WTC11 (cell line): Measurements from ENCODE around the gene SNX10. TPM values are rescaled to one million over a fixed set of nuclear protein-coding genes. Genes with fewer than 3 reads are reported as not detected.

Source experiments
- ATAC-seq: fragments of 200-7000 bp; cut with Tn5 transposase; 2 replicates; pipeline ENCODE4 v1.10.0; 2021; ENCODE audit warnings: mild to moderate bottlenecking, moderate library complexity
- Bru-seq: library from RNA; stranded (reverse); fragments of 400-500 nt; gene quantifications from one replicate; lab custom pipeline; 2021; lab: Mats Ljungman, UMichigan
- CTCF ChIA-PET: fragments of 300-600 bp; sonication (Branson Sonifier 250); formaldehyde crosslinking; loops from one replicate; lab custom pipeline; 2021; ENCODE audit warnings: antibody characterized with exemption; lab: Charles Lee
- POLR2A ChIA-PET: fragments of 350-600 bp; sonication (Branson Sonifier 250); formaldehyde crosslinking; loops from one replicate; lab custom pipeline; 2021; ENCODE audit warnings: antibody characterized with exemption; lab: Charles Lee
- DNase-seq: peaks from one replicate; pipeline ENCODE4 v3.0.0; 2021; ENCODE audit warnings: low spot score
- H3K27ac Mint-ChIP-seq: 2 replicates; pipeline ENCODE4 v1.8.0; 2021; ENCODE audit warnings: mixed read lengths
- H3K27me3 Mint-ChIP-seq: 2 replicates; pipeline ENCODE4 v1.8.0; 2021; ENCODE audit warnings: low read depth, mild to moderate bottlenecking, moderate library complexity, mixed read lengths
- H3K36me3 Mint-ChIP-seq: 2 replicates; pipeline ENCODE4 v1.8.0; 2021; ENCODE audit warnings: mixed read lengths
- H3K4me1 Mint-ChIP-seq: 2 replicates; pipeline ENCODE4 v1.8.0; 2022; ENCODE audit warnings: mixed read lengths
- H3K4me3 Mint-ChIP-seq: 2 replicates; pipeline ENCODE4 v1.8.0; 2021; ENCODE audit warnings: mild to moderate bottlenecking, moderate library complexity, mixed read lengths
- H3K9me3 Mint-ChIP-seq: 2 replicates; pipeline ENCODE4 v1.8.0; 2021; ENCODE audit warnings: mixed read lengths
- ELF4 ChIP-seq: sonication (generic); formaldehyde crosslinking; IDR thresholded peaks from 2 replicates; pipeline ENCODE4 v1.8.1; 2022; ENCODE audit warnings: low read depth, mild to moderate bottlenecking, moderate library complexity, missing genetic modification reagents
- EMX1 ChIP-seq: fragments of 250-450 bp; sonication (Bioruptor Pico); IDR thresholded peaks from 2 replicates; pipeline ENCODE4 v1.8.0; 2021; ENCODE audit warnings: mild to moderate bottlenecking
- ETV6 ChIP-seq: sonication (generic); formaldehyde crosslinking; IDR thresholded peaks from 2 replicates; pipeline ENCODE4 v1.8.1; 2022; ENCODE audit warnings: mild to moderate bottlenecking, missing genetic modification reagents
- IRF2 ChIP-seq: sonication (generic); formaldehyde crosslinking; IDR thresholded peaks from 2 replicates; pipeline ENCODE4 v1.8.0; 2022; ENCODE audit warnings: low read depth, missing genetic modification reagents, borderline replicate concordance
- KAT7 ChIP-seq: sonication (generic); formaldehyde crosslinking; IDR thresholded peaks from 2 replicates; pipeline ENCODE4 v1.8.1; 2023; ENCODE audit warnings: missing genetic modification reagents, mild to moderate bottlenecking, borderline replicate concordance
- MYBL2 ChIP-seq: sonication (generic); formaldehyde crosslinking; IDR thresholded peaks from 2 replicates; pipeline ENCODE4 v1.8.1; 2023; ENCODE audit warnings: mild to moderate bottlenecking, moderate library complexity, missing genetic modification reagents
- NFE2L1 ChIP-seq: sonication (generic); formaldehyde crosslinking; IDR thresholded peaks from 2 replicates; pipeline ENCODE4 v1.8.1; 2023; ENCODE audit warnings: missing genetic modification reagents
- NR3C1 ChIP-seq: sonication (generic); formaldehyde crosslinking; conservative IDR thresholded peaks from 2 replicates; pipeline ENCODE4 v1.8.1; 2023; ENCODE audit warnings: low read depth, mild to moderate bottlenecking, missing genetic modification reagents
- OVOL2 ChIP-seq: fragments of 250-450 bp; sonication (Bioruptor Pico); IDR thresholded peaks from 2 replicates; pipeline ENCODE4 v1.9.0; 2021; ENCODE audit warnings: mild to moderate bottlenecking, borderline replicate concordance
- SMAD3 ChIP-seq: sonication (generic); formaldehyde crosslinking; IDR thresholded peaks from 2 replicates; pipeline ENCODE4 v1.8.0; 2022; ENCODE audit warnings: missing genetic modification reagents, mild to moderate bottlenecking, borderline replicate concordance
- SMAD4 ChIP-seq: sonication (generic); formaldehyde crosslinking; IDR thresholded peaks from 2 replicates; pipeline ENCODE4 v1.8.0; 2022; ENCODE audit warnings: mild to moderate bottlenecking, missing genetic modification reagents
- SP1 ChIP-seq: sonication (generic); formaldehyde crosslinking; conservative IDR thresholded peaks from 2 replicates; pipeline ENCODE4 v1.8.1; 2022; ENCODE audit warnings: missing genetic modification reagents
- ZNF121 ChIP-seq: sonication (generic); formaldehyde crosslinking; IDR thresholded peaks from 2 replicates; pipeline ENCODE4 v1.8.0; 2023; ENCODE audit warnings: missing genetic modification reagents
- ZNF317 ChIP-seq: sonication (generic); formaldehyde crosslinking; IDR thresholded peaks from 2 replicates; pipeline ENCODE4 v1.8.1; 2023; ENCODE audit warnings: low read depth, mild to moderate bottlenecking, moderate library complexity, missing genetic modification reagents, borderline replicate concordance
- ZNF423 ChIP-seq: fragments of 250-450 bp; sonication (Bioruptor Pico); IDR thresholded peaks from 2 replicates; pipeline ENCODE4 v2.1.2; 2022; ENCODE audit warnings: mild to moderate bottlenecking, moderate library complexity
- ZNF671 ChIP-seq: fragments of 250-450 bp; sonication (Bioruptor Pico); IDR thresholded peaks from 2 replicates; pipeline ENCODE4 v1.8.0; 2021; ENCODE audit warnings: mild to moderate bottlenecking
- long read RNA-seq, 3 experiments: library from RNA in 1 of 3; library from capped mRNA in 1 of 3; library from polyadenylated mRNA in 1 of 3; unstranded in 2 of 3; stranded (forward) in 1 of 3; transcript quantifications; one replicate each; pipeline ENCODE4 v2.0.0, GENCODE V29; 2021
- total RNA-seq: library from RNA; stranded (reverse); gene quantifications from 3 replicates; pipeline ENCODE4 v1.2.3, GENCODE V29; 2021
- TF ChIP-seq, protein P1 (sequence below): fragments of 250-450 bp; sonication (Bioruptor Pico); IDR thresholded peaks from 2 replicates; pipeline ENCODE4 v1.9.0; 2021; ENCODE audit warnings: mild to moderate bottlenecking
- TF ChIP-seq, protein P2 (sequence below): sonication (generic); formaldehyde crosslinking; IDR thresholded peaks from 2 replicates; pipeline ENCODE4 v1.8.0; 2022; ENCODE audit warnings: mild to moderate bottlenecking, missing genetic modification reagents
- TF ChIP-seq, protein P3 (sequence below): sonication (generic); formaldehyde crosslinking; IDR thresholded peaks from 2 replicates; pipeline ENCODE4 v1.8.1; 2022; ENCODE audit warnings: low read depth, missing genetic modification reagents, borderline replicate concordance
- TF ChIP-seq, protein P4 (sequence below): sonication (generic); formaldehyde crosslinking; IDR thresholded peaks from 2 replicates; pipeline ENCODE4 v1.8.1; 2023; ENCODE audit warnings: mild to moderate bottlenecking, missing genetic modification reagents, moderate library complexity
- TF ChIP-seq, protein P5 (sequence below): sonication (generic); formaldehyde crosslinking; IDR thresholded peaks from 2 replicates; pipeline ENCODE4 v1.8.0; 2022; ENCODE audit warnings: mild to moderate bottlenecking, missing genetic modification reagents
- TF ChIP-seq, protein P6 (sequence below): fragments of 250-450 bp; sonication (Bioruptor Pico); IDR thresholded peaks from 2 replicates; pipeline ENCODE4 v1.9.0; 2021; ENCODE audit warnings: mild to moderate bottlenecking
- TF ChIP-seq, protein P7 (sequence below): sonication (generic); formaldehyde crosslinking; conservative IDR thresholded peaks from 2 replicates; pipeline ENCODE4 v1.8.1; 2023; ENCODE audit warnings: mild to moderate bottlenecking, low read depth, missing genetic modification reagents, moderate library complexity

SNX10 gene, protein sequence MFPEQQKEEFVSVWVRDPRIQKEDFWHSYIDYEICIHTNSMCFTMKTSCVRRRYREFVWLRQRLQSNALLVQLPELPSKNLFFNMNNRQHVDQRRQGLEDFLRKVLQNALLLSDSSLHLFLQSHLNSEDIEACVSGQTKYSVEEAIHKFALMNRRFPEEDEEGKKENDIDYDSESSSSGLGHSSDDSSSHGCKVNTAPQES
- total RNA-seq (10.8 to 13.3 TPM (median 12.5 TPM) in 3 replicates), Bru-seq, nascent RNA (percentile 50 among the genes with signal in this experiment)
- long read RNA-seq, experiment 1, transcript SNX10-201 (7 exons, 2,546 nt) = major isoform, 93 of 114 reads
- long read RNA-seq, experiment 1, partial matches to known transcripts = 5 of 114 reads
- long read RNA-seq, experiment 1, other reads (novel, unspliced or antisense) = 14 of 114 reads
- long read RNA-seq, experiment 2, transcript SNX10-201 (7 exons, 2,546 nt) = major isoform, 12 of 27 reads
- long read RNA-seq, experiment 2, partial matches to known transcripts = 0 of 27 reads
- long read RNA-seq, experiment 2, other reads (novel, unspliced or antisense) = 15 of 27 reads
- long read RNA-seq, experiment 3, partial matches to known transcripts = 0 of 2 reads
- long read RNA-seq, experiment 3, other reads (novel, unspliced or antisense) = 0 of 2 reads

DNA sequence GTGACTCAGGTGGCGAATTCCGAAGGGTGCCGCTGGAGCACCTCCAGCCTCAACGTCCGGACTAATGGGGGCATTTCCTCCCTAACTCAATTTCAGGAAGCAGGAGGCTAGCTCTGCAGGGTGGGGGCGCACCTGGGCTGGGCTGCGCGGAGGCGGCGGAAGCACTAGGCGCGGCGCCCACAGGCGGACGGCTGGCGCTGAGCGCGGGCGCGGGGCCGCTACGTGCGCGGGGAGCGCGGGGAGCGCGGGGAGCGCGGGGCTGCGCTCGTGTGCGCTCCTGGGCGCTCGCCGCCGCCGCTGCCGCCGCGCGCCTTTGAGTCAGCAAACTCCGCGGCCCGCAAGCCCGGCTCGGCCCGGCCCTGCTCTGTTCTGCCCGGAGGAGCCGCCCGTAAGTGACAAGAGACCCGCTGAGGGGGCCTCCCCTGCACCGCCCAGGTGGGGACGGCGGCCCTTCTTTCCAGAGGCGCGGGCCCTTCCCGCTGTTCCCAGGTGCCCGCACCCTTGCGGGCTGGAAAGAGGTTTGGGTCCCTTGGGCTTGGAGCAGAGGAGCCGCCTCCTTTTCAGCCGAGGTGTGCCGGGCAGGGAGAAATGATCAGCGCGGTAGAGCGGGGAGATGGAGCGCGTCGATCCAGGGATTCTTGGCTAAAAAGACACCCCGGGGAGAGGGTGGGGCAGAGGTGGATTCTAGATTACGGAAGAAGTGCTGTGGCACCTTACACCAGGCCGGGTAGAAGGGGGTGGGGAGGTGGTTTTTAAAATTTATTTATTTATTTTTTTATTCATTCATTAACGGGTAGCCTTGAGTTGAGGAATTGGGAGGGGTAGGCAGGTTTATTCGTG is at the start of gene SNX10:
Gene SNX10, plus strand, starts transcription at position 164 of the 840 bp plus-strand sequence. CDS start 54,581 bp downstream, outside the sequence.
- H3K4me3 Mint-ChIP-seq = peak within 1 kb of the TSS; percentile 91
- no peaks in the 10 kb centered on the region for H3K36me3 Mint-ChIP-seq
- DNase-seq (peak; percentile 79), ATAC-seq (peak; percentile 94)
- no peaks in the 10 kb centered on the region; the same call in 1 of the 2 replicates for H3K27me3 Mint-ChIP-seq
- POLR2A ChIA-PET = interaction anchor here (0.6 to 1.5 kb wide), 4 partner anchors 91 to 103 kb away, joined by 3 read pairs; partner anchors contain the start of genes CBX3 and HNRNPA2B1
- CTCF ChIA-PET = interaction anchor here (0.6 to 1.3 kb wide), 6 partner anchors 10 to 396 kb away, joined by 3 to 5 read pairs (median 3); no protein-coding TSS in a partner anchor
- H3K27ac Mint-ChIP-seq = peak within 1 kb of the TSS; percentile 63; the same call in 1 of the 2 replicates
- peaks cover 19% of the 10 kb centered on the region for H3K4me1 Mint-ChIP-seq
- no peaks in the 10 kb centered on the region for H3K9me3 Mint-ChIP-seq
- TF ChIP-seq, protein P1, sequence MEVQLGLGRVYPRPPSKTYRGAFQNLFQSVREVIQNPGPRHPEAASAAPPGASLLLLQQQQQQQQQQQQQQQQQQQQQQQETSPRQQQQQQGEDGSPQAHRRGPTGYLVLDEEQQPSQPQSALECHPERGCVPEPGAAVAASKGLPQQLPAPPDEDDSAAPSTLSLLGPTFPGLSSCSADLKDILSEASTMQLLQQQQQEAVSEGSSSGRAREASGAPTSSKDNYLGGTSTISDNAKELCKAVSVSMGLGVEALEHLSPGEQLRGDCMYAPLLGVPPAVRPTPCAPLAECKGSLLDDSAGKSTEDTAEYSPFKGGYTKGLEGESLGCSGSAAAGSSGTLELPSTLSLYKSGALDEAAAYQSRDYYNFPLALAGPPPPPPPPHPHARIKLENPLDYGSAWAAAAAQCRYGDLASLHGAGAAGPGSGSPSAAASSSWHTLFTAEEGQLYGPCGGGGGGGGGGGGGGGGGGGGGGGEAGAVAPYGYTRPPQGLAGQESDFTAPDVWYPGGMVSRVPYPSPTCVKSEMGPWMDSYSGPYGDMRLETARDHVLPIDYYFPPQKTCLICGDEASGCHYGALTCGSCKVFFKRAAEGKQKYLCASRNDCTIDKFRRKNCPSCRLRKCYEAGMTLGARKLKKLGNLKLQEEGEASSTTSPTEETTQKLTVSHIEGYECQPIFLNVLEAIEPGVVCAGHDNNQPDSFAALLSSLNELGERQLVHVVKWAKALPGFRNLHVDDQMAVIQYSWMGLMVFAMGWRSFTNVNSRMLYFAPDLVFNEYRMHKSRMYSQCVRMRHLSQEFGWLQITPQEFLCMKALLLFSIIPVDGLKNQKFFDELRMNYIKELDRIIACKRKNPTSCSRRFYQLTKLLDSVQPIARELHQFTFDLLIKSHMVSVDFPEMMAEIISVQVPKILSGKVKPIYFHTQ (CRISPR knock-in tag) = no peak
- TF ChIP-seq ZNF671 (CRISPR knock-in tag) = no peak
- TF ChIP-seq, protein P2, sequence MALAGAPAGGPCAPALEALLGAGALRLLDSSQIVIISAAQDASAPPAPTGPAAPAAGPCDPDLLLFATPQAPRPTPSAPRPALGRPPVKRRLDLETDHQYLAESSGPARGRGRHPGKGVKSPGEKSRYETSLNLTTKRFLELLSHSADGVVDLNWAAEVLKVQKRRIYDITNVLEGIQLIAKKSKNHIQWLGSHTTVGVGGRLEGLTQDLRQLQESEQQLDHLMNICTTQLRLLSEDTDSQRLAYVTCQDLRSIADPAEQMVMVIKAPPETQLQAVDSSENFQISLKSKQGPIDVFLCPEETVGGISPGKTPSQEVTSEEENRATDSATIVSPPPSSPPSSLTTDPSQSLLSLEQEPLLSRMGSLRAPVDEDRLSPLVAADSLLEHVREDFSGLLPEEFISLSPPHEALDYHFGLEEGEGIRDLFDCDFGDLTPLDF (CRISPR knock-in tag) = no peak
- no peak for TF ChIP-seq ZNF121 (CRISPR knock-in tag)
- TF ChIP-seq ETV6 (CRISPR knock-in tag) = 0 out of 2 replicates have a peak, but pooled peaks have one; percentile 27
- no peak for TF ChIP-seq SMAD4 (CRISPR knock-in tag)
- TF ChIP-seq ZNF423 (CRISPR knock-in tag) = peak; percentile 47
- TF ChIP-seq ZNF317 (CRISPR knock-in tag) = no peak
- no peak for TF ChIP-seq NR3C1 (CRISPR knock-in tag)
- no peak for TF ChIP-seq NFE2L1 (CRISPR knock-in tag)
- TF ChIP-seq, protein P3, sequence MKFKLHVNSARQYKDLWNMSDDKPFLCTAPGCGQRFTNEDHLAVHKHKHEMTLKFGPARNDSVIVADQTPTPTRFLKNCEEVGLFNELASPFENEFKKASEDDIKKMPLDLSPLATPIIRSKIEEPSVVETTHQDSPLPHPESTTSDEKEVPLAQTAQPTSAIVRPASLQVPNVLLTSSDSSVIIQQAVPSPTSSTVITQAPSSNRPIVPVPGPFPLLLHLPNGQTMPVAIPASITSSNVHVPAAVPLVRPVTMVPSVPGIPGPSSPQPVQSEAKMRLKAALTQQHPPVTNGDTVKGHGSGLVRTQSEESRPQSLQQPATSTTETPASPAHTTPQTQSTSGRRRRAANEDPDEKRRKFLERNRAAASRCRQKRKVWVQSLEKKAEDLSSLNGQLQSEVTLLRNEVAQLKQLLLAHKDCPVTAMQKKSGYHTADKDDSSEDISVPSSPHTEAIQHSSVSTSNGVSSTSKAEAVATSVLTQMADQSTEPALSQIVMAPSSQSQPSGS (CRISPR knock-in tag) = no peak
- no peak for TF ChIP-seq IRF2 (CRISPR knock-in tag)
- TF ChIP-seq SMAD3 = no peak
- TF ChIP-seq MYBL2 (CRISPR knock-in tag) = no peak
- TF ChIP-seq OVOL2 (CRISPR knock-in tag) = no peak
- TF ChIP-seq, protein P4, sequence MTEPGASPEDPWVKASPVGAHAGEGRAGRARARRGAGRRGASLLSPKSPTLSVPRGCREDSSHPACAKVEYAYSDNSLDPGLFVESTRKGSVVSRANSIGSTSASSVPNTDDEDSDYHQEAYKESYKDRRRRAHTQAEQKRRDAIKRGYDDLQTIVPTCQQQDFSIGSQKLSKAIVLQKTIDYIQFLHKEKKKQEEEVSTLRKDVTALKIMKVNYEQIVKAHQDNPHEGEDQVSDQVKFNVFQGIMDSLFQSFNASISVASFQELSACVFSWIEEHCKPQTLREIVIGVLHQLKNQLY = no peak
- TF ChIP-seq, protein P5, sequence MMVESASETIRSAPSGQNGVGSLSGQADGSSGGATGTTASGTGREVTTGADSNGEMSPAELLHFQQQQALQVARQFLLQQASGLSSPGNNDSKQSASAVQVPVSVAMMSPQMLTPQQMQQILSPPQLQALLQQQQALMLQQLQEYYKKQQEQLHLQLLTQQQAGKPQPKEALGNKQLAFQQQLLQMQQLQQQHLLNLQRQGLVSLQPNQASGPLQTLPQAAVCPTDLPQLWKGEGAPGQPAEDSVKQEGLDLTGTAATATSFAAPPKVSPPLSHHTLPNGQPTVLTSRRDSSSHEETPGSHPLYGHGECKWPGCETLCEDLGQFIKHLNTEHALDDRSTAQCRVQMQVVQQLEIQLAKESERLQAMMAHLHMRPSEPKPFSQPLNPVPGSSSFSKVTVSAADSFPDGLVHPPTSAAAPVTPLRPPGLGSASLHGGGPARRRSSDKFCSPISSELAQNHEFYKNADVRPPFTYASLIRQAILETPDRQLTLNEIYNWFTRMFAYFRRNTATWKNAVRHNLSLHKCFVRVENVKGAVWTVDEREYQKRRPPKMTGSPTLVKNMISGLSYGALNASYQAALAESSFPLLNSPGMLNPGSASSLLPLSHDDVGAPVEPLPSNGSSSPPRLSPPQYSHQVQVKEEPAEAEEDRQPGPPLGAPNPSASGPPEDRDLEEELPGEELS (CRISPR knock-in tag) = peak; percentile 57; the same call in 1 of the 2 replicates
- no peak for TF ChIP-seq EMX1 (CRISPR knock-in tag)
- TF ChIP-seq, protein P6, sequence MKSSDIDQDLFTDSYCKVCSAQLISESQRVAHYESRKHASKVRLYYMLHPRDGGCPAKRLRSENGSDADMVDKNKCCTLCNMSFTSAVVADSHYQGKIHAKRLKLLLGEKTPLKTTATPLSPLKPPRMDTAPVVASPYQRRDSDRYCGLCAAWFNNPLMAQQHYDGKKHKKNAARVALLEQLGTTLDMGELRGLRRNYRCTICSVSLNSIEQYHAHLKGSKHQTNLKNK (CRISPR knock-in tag) = no peak
- TF ChIP-seq KAT7 (CRISPR knock-in tag) = 0 out of 2 replicates have a peak, but pooled peaks have one; percentile 76
- TF ChIP-seq SP1 (CRISPR knock-in tag) = peak; percentile 39; the same call in 1 of the 2 replicates
- TF ChIP-seq, protein P7, sequence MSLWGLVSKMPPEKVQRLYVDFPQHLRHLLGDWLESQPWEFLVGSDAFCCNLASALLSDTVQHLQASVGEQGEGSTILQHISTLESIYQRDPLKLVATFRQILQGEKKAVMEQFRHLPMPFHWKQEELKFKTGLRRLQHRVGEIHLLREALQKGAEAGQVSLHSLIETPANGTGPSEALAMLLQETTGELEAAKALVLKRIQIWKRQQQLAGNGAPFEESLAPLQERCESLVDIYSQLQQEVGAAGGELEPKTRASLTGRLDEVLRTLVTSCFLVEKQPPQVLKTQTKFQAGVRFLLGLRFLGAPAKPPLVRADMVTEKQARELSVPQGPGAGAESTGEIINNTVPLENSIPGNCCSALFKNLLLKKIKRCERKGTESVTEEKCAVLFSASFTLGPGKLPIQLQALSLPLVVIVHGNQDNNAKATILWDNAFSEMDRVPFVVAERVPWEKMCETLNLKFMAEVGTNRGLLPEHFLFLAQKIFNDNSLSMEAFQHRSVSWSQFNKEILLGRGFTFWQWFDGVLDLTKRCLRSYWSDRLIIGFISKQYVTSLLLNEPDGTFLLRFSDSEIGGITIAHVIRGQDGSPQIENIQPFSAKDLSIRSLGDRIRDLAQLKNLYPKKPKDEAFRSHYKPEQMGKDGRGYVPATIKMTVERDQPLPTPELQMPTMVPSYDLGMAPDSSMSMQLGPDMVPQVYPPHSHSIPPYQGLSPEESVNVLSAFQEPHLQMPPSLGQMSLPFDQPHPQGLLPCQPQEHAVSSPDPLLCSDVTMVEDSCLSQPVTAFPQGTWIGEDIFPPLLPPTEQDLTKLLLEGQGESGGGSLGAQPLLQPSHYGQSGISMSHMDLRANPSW (CRISPR knock-in tag) = no peak
- no peak for TF ChIP-seq ELF4 (CRISPR knock-in tag)
